ENCODE measurements around the gene PLA2G6.
"Not testable (repeated sequence)": the region's sequence is repeated elsewhere in the genome, so short reads cannot be mapped to it uniquely, and the experiment has no call there.

Gene PLA2G6

GRCh38 chr22:38118182-38118581 is 63.4 kb downstream of the PLA2G6 start:
- 94 to 100% methylated on average over 2 of the region's 3 CpGs for WGBS, 2 experiments (ENCODE audit: insufficient coverage in 2 of 2)
- H3K27ac ChIP-seq (ENCODE audit: low read depth, low read length, severe bottlenecking) = no peak overlapping the region
- peaks cover 3% of the 10 kb centered on the region for H3K4me1 ChIP-seq (ENCODE audit: control insufficient read depth, insufficient read depth, low read length, poor library complexity, severe bottlenecking)
- no peak overlapping the region for H3K4me3 ChIP-seq (ENCODE audit: extremely low read depth, insufficient read depth, low read length, poor library complexity, severe bottlenecking)
- no peaks in the 10 kb centered on the region for H3K9me3 ChIP-seq (ENCODE audit: control insufficient read depth, low read length)
- H3K36me3 ChIP-seq (ENCODE audit: control insufficient read depth, insufficient read depth, low read length) = no peaks in the 10 kb centered on the region

GRCh38 chr22:38117556-38117955 is 64.1 kb downstream of the PLA2G6 start:
- not testable (repeated sequence) for H3K4me3 ChIP-seq (ENCODE audit: extremely low read depth, insufficient read depth, low read length, poor library complexity, severe bottlenecking); H3K4me1 ChIP-seq (ENCODE audit: control insufficient read depth, insufficient read depth, low read length, poor library complexity, severe bottlenecking); H3K27ac ChIP-seq (ENCODE audit: low read depth, low read length, severe bottlenecking); H3K36me3 ChIP-seq (ENCODE audit: control insufficient read depth, insufficient read depth, low read length); H3K9me3 ChIP-seq (ENCODE audit: control insufficient read depth, low read length)
- 95 to 98% methylated on average over 5 to 8 of the region's 10 CpGs for WGBS, 2 experiments (ENCODE audit: insufficient coverage in 2 of 2)

GRCh38 chr22:38115423-38116205 is 66.0 kb downstream of the PLA2G6 start:
- Histone ChIP-seq H3K27ac (ENCODE audit: low read depth, low read length, severe bottlenecking) (no peak overlapping the region), H3K9me3 (ENCODE audit: control insufficient read depth, low read length) (no peaks in the 10 kb centered on the region), H3K36me3 (ENCODE audit: control insufficient read depth, insufficient read depth, low read length) (no peaks in the 10 kb centered on the region), H3K4me3 (ENCODE audit: extremely low read depth, insufficient read depth, low read length, poor library complexity, severe bottlenecking) (no peak overlapping the region), H3K4me1 (ENCODE audit: control insufficient read depth, insufficient read depth, low read length, poor library complexity, severe bottlenecking) (peaks cover 3% of the 10 kb centered on the region)
- 95% methylated on average over 27 of the region's 31 CpGs for WGBS, 2 experiments (ENCODE audit: insufficient coverage in 2 of 2)

- Histone ChIP-seq H3K27ac (ENCODE audit: low read depth, low read length, severe bottlenecking) (no peak overlapping the region), H3K9me3 (ENCODE audit: control insufficient read depth, low read length) (no peaks in the 10 kb centered on the region), H3K4me3 (ENCODE audit: extremely low read depth, insufficient read depth, low read length, poor library complexity, severe bottlenecking) (no peak overlapping the region), H3K4me1 (ENCODE audit: control insufficient read depth, insufficient read depth, low read length, poor library complexity, severe bottlenecking) (peaks cover 3% of the 10 kb centered on the region), H3K36me3 (ENCODE audit: control insufficient read depth, insufficient read depth, low read length) (no peaks in the 10 kb centered on the region)
- 51 to 55% methylated on average over 29 to 32 of the region's 32 CpGs for WGBS, 2 experiments (ENCODE audit: insufficient coverage in 2 of 2)
Measured at GRCh38 chr22:38114484-38115398, 66.9 kb downstream of the PLA2G6 start.

- H3K27ac ChIP-seq (ENCODE audit: low read depth, low read length, severe bottlenecking) = no peak overlapping the region
- H3K4me1 ChIP-seq (ENCODE audit: control insufficient read depth, insufficient read depth, low read length, poor library complexity, severe bottlenecking) = peaks cover 3% of the 10 kb centered on the region
- no peaks in the 10 kb centered on the region for H3K36me3 ChIP-seq (ENCODE audit: control insufficient read depth, insufficient read depth, low read length)
- 96 to 98% methylated on average over 12 to 18 of the region's 22 CpGs for WGBS, 2 experiments (ENCODE audit: insufficient coverage in 2 of 2)
- H3K4me3 ChIP-seq (ENCODE audit: extremely low read depth, insufficient read depth, low read length, poor library complexity, severe bottlenecking) = no peak overlapping the region
- no peaks in the 10 kb centered on the region for H3K9me3 ChIP-seq (ENCODE audit: control insufficient read depth, low read length)
Measured at GRCh38 chr22:38112381-38112780, 69.2 kb downstream of the PLA2G6 start.

- Histone ChIP-seq H3K27ac (ENCODE audit: low read depth, low read length, severe bottlenecking) (no peak overlapping the region), H3K36me3 (ENCODE audit: control insufficient read depth, insufficient read depth, low read length) (no peaks in the 10 kb centered on the region), H3K4me3 (ENCODE audit: extremely low read depth, insufficient read depth, low read length, poor library complexity, severe bottlenecking) (no peak overlapping the region), H3K9me3 (ENCODE audit: control insufficient read depth, low read length) (no peaks in the 10 kb centered on the region), H3K4me1 (ENCODE audit: control insufficient read depth, insufficient read depth, low read length, poor library complexity, severe bottlenecking) (peaks cover 3% of the 10 kb centered on the region)
- 93 to 97% methylated on average over 11 of the region's 11 CpGs for WGBS, 2 experiments (ENCODE audit: insufficient coverage in 2 of 2)
Measured at GRCh38 chr22:38111925-38112355, 69.7 kb downstream of the PLA2G6 start.

- Histone ChIP-seq H3K27ac (ENCODE audit: low read depth, low read length, severe bottlenecking) (no peak overlapping the region), H3K9me3 (ENCODE audit: control insufficient read depth, low read length) (no peaks in the 10 kb centered on the region), H3K4me1 (ENCODE audit: control insufficient read depth, insufficient read depth, low read length, poor library complexity, severe bottlenecking) (peaks cover 3% of the 10 kb centered on the region), H3K36me3 (ENCODE audit: control insufficient read depth, insufficient read depth, low read length) (no peaks in the 10 kb centered on the region), H3K4me3 (ENCODE audit: extremely low read depth, insufficient read depth, low read length, poor library complexity, severe bottlenecking) (no peak overlapping the region)
- 83 to 86% methylated on average over 20 to 30 of the region's 30 CpGs for WGBS, 2 experiments (ENCODE audit: insufficient coverage in 2 of 2)
Measured at GRCh38 chr22:38110863-38111852, 70.5 kb downstream of the PLA2G6 start.

- WGBS, 2 experiments (ENCODE audit: insufficient coverage in 2 of 2) = 83 to 86% methylated on average over 14 to 18 of the region's 19 CpGs
Measured at GRCh38 chr22:38110008-38110862, 71.4 kb downstream of the PLA2G6 start, which contains the start of gene BAIAP2L2. Gene BAIAP2L2, minus strand, starts transcription at chr22:38110684. Its CDS starts 159 bp downstream, at chr22:38110525.

GRCh38 chr22:38109371-38110001 is 72.1 kb downstream of the PLA2G6 start:
- H3K36me3 ChIP-seq (ENCODE audit: control insufficient read depth, insufficient read depth, low read length) = no peaks in the 10 kb centered on the region
- no peak overlapping the region for H3K27ac ChIP-seq (ENCODE audit: low read depth, low read length, severe bottlenecking)
- WGBS, 2 experiments (ENCODE audit: insufficient coverage in 2 of 2) = 92% methylated on average over 14 to 20 of the region's 22 CpGs
- H3K9me3 ChIP-seq (ENCODE audit: control insufficient read depth, low read length) = no peaks in the 10 kb centered on the region
- no peak overlapping the region for H3K4me3 ChIP-seq (ENCODE audit: extremely low read depth, insufficient read depth, low read length, poor library complexity, severe bottlenecking)
- no peaks in the 10 kb centered on the region for H3K4me1 ChIP-seq (ENCODE audit: control insufficient read depth, insufficient read depth, low read length, poor library complexity, severe bottlenecking)

More at GRCh38 chr22:38110008-38110862, 71.4 kb downstream of the PLA2G6 start, which contains the start of gene BAIAP2L2:
- Histone ChIP-seq H3K36me3 (ENCODE audit: control insufficient read depth, insufficient read depth, low read length) (no peaks in the 10 kb centered on the region), H3K4me3 (ENCODE audit: extremely low read depth, insufficient read depth, low read length, poor library complexity, severe bottlenecking) (no peak within 1 kb of the TSS), H3K27ac (ENCODE audit: low read depth, low read length, severe bottlenecking) (no peak within 1 kb of the TSS), H3K9me3 (ENCODE audit: control insufficient read depth, low read length) (no peaks in the 10 kb centered on the region), H3K4me1 (ENCODE audit: control insufficient read depth, insufficient read depth, low read length, poor library complexity, severe bottlenecking) (peaks cover 3% of the 10 kb centered on the region)

Measured in mesodermal cell (in vitro differentiated cells).